GM12865 (cell line): ENCODE results near the gene TAOK3.

Experiments used
- DNase-seq: peaks from one replicate; pipeline ENCODE4 v3.0.0; 2010; ENCODE audit warnings: low read depth
- H3K4me3 ChIP-seq: 2 replicates; pipeline ENCODE4 v1.5.1; 2011; ENCODE audit warnings: mild to moderate bottlenecking, low read depth, low read length, control low read depth
- TF ChIP-seq, protein P1 (sequence below): IDR thresholded peaks from 2 replicates; pipeline ENCODE4 v1.5.1; 2011; ENCODE audit warnings: low read length, control low read depth, low read depth, inconsistent platforms; ENCODE audit not compliant: insufficient read depth; ENCODE audit errors: missing control alignments

The TAOK3 gene

GRCh38 chr12:118402251-118402650, 29.5 kb upstream of the TAOK3 start:
- TF ChIP-seq, protein P1, sequence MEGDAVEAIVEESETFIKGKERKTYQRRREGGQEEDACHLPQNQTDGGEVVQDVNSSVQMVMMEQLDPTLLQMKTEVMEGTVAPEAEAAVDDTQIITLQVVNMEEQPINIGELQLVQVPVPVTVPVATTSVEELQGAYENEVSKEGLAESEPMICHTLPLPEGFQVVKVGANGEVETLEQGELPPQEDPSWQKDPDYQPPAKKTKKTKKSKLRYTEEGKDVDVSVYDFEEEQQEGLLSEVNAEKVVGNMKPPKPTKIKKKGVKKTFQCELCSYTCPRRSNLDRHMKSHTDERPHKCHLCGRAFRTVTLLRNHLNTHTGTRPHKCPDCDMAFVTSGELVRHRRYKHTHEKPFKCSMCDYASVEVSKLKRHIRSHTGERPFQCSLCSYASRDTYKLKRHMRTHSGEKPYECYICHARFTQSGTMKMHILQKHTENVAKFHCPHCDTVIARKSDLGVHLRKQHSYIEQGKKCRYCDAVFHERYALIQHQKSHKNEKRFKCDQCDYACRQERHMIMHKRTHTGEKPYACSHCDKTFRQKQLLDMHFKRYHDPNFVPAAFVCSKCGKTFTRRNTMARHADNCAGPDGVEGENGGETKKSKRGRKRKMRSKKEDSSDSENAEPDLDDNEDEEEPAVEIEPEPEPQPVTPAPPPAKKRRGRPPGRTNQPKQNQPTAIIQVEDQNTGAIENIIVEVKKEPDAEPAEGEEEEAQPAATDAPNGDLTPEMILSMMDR = no peak
- no peak overlapping the region for H3K4me3 ChIP-seq
- DNase-seq = no peak

GRCh38 chr12:118398940-118399339, 26.2 kb upstream of the TAOK3 start:
- TF ChIP-seq, protein P1 = no peak
- no peak overlapping the region for H3K4me3 ChIP-seq
- no peak for DNase-seq

GRCh38 chr12:118398524-118398923, 25.8 kb upstream of the TAOK3 start:
- TF ChIP-seq, protein P1 = no peak
- no peak for DNase-seq
- H3K4me3 ChIP-seq = no peak overlapping the region

DNA sequence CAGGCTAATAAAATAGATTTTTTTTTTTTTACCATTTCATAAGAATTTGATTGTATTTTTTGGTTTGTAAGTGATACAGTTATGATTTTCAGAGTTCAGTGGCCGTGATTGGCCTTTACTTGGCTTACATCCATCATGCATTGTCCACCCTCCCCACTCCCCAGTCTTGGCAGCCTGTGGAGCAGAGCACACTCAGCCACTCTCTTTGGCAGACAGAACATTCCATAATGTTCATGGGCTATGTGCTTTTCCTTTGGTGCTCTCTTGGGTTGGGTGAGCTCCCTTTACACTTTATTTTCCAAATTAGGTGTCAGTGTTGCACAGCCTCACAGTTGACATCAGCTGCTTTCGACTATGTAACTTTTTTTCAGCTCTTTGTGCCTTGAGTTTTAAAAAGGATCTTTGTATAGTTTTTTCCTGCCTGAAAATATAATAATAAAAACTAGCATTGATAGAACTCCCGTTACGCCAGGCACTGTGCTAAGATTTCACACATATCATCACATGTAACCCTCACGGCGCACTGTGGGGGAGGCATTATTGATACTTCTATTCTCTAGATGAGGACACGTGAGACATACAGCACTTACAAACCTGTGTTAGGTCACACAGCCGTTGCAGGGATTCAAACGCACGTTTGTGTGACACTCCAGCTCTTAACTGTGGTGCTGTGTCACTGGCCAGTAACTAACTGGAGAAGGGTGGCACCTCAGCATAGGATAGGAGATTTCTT, 25.2 kb upstream of the TAOK3 start:
- H3K4me3 ChIP-seq = no peak overlapping the region
- TF ChIP-seq, protein P1 = no peak
- DNase-seq = no peak

- no peak overlapping the region for H3K4me3 ChIP-seq
- TF ChIP-seq, protein P1 = no peak
- DNase-seq = no peak
Measured at GRCh38 chr12:118391836-118392235, 19.1 kb upstream of the TAOK3 start.

DNA sequence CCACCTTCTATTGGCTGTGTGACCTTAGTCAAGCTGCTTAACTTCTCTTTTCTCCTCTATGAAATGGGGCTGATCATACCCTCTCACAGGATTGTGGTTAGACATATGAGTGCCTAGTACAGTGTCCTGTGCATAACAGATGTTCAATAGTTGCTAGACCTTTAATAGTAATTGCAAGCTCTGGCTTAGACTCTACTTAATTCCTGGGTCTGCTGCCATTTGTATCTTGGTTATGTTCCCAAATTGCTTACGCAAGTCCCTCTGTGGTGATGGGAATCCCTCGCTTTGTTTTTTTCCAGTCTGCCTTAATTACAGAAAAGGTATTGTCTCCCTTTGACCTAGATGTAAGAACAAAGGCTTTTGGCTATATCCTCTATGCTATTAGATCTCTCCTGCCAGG, 18.7 kb upstream of the TAOK3 start:
- TF ChIP-seq, protein P1 = no peak
- H3K4me3 ChIP-seq = no peak overlapping the region
- no peak for DNase-seq
